CD4-positive, alpha-beta T cell treated with Interleukin-17A for 4 hours (primary cell): ENCODE data around the gene DIS3L2.
A peak's percentile ranks its signal among the peaks of the same experiment; 100 is the strongest.

Experiments
- DNase-seq: peaks from one replicate; pipeline ENCODE4 v3.0.0-alpha.2; 2020; ENCODE audit warnings: mixed read lengths

DIS3L2 gene

DNA sequence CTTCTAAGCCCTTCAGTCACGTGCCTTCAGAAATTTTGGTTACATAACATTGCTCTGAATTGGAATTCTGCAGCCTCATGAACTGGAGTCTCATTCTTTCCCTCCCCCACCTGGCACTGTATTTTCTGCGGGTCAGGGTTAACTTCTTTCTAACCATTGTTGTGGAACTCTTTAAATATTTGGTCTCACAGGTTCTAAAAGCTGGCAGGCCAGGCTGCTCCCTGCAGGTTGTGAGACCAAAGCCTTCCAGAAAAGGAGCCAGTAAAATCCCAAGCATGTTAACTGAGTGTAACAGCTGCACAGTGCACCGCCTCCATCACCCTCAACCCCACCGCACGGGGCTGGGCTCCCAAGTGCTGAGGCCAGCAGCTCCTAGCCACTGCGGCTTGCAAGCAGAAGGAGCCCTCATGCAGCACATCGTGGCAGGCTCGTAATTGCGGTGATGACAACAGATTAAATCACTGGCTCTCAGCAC lies 243.0 kb downstream of the DIS3L2 start:
- no peak for DNase-seq

DNA sequence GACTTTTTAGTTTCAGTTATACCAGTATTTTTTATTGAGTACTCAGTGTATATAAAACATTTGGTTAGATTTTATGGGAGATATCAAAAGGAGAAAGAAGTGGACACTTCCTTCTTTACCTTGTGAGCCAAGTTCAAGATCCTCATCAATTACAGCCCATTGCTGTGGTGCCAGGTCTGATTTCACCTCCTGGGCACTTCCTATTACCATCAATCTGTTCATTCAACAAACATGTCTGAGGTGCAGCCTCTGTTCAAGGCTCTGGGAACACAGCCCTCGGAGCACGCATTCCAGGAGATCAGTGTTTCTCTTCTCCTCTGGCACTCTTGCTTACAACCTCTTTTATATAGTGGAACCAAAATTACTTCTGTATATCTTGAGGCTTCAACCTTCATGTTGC lies 245.7 kb downstream of the DIS3L2 start:
- no peak for DNase-seq

DNA sequence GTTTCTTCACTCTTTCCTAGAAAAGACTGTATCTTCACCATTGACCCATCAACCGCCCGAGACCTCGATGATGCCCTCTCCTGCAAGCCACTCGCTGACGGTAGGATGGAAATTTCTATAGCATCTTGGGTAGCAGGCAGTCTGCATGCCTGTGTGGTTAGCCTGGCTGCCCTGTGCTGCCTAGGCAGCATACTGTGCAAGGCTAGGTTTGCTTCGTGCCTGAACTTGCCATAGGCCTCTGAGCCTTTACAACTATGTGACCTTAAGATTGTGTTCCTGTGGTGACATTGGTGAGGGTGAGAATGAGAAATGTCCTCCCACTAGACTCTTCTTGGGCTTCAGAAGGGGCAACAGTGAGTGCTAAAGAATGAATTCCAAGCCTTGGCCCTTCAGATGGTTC lies 248.8 kb downstream of the DIS3L2 start:
- no peak for DNase-seq

DNA sequence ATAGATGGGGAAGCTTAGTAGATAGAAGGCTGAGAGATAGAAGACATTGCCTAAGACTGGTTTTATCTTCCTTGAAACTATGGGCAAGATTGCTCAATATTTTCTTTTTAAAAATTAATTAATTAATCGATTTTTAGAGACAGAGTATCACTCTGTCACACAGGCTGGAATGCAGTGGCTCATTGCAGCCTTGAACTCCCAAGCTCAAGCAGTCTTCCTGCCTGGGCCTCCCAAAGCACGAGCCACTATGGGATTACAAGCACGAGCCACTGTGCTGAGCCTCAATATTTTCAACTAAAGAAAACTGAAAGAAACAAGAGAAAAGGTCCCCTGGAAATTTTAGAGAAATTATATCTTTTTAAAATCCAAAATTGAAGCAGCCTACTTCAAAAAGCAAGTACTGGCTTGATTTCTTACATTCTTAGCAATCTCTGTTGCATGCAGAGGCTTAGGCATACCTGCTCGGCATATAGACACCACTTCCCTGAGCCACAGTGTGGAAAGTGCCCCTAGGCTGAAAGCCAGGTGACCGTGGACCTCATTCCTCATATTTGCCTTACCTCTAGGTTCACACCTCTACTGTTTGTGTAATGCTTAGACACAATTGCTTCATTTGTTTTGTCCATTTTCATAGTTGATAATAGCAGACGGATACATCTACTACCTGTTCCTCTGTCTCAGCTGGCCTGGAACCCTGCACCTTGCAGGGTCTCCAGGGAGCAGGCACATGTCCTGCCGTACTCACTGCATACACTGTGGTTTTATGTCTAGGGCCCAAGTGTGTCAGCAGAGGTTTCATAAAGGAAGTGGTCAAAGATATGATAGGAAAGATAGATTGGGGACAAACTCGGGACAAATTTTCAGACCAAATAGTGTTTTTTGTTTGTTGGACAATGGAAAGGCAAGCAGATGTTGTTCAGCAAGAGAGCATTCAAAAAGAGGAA lies 250.5 kb downstream of the DIS3L2 start:
- DNase-seq, result no peak

DNA sequence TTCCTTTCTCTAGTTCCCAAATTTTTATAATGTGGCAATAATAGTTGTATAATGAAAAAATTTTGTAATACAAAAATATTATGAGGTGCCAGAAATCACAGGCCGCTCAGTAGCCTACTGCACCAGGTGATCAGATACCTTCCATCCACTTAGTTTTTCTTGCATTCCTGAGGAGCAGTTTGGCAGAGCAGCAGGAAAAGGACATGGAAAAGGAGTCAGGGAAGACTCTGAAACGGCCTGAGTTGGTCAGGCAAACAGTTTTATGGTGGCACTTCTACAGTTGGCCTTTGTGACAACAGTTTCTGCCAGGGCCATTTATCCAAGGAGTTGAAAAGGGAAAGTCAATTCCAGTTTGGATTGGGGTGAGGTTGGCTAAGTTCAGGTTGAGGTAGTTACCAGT lies 251.7 kb downstream of the DIS3L2 start:
- DNase-seq, result no peak

DNA sequence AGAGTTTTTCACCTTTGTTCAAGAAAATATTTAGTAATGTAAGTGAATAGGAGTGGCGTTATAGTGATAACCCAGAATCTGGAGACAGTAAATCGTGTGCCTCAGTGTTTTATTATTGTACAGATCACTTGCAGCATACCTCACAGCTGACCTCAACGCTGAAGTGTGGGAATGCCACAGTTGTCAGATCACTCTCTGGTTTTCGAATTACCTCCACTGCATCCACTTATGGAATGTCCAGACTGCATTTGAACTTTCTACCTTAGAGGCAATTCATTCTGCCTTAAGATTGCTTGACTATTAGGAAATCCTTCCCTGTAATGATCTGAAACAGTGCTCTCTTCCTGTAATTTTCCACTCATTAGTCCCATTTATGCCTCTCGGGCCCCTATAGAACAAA lies 252.5 kb downstream of the DIS3L2 start:
- no peak for DNase-seq

DNA sequence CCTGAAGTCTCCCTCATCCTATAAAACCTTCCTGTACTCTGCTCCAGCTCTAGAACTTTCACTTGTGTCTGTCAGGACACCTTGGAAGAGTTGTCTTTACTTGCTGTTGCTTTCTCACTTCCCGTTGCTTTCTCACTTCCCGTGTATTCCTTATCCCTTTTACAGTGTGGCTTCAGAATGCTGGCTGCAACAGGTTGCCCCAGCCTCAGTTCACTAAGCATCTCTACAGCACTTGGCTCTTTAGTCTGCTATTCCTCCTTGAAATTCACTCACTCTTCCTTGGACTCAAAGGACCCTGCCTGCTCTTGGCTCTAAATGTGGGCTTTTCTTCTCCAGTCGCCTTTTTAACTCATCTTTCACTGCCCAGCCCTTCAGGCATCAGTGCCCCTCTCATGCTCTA lies 254.5 kb downstream of the DIS3L2 start:
- DNase-seq, result no peak

DNA sequence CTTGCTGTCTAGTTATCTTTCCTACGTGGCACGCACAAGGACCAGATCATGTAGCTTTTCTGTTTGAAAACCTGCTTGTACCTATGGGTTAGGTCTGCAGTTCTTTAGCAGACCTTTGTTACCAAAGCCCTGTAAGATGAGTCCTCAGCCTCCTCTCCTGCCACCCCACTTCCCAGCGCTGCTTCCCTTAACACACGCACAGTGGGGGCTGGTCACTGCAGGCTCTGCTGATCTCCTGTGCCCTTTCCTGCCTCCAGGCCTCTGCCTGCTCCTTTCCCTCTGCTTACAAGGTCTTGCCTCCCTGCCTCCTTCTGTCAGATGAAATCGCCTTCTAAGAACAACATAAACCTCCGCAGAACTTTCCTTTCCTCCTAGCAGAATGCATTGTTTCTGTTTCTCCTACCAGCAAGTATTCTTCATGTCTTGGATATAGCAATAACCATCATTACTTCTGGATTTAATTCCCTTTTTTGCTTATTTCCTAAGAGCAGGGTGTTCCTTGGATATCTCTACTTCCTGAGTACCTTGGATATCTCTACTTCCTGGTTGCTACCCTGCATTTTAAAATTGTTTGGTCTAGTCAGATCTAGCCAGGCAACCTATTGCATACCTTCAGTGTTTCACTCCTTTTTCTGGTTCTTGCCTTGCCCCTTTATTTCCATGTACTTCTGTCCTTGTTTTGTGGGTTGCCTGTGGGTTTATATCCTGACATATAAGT lies 257.4 kb downstream of the DIS3L2 start:
- no peak for DNase-seq

DNA sequence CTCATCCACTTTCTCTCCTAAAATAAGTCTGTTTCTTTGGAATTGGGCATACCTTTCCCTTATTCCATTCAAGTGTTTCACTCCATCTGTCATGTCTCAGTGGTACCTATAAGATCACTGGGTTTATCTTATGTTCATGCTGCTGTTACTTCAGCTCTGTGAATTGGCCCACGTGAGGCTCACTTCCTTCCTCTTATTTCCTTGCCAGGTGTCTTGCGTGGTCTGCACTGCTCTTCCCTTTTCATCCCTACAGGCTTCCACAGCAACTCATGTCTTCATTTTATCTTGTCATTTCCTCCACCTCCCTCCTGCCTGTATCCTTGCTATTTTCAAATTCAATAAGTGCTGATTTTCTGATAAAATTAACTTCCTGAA lies 258.0 kb downstream of the DIS3L2 start:
- peak; percentile 10 for DNase-seq

DNA sequence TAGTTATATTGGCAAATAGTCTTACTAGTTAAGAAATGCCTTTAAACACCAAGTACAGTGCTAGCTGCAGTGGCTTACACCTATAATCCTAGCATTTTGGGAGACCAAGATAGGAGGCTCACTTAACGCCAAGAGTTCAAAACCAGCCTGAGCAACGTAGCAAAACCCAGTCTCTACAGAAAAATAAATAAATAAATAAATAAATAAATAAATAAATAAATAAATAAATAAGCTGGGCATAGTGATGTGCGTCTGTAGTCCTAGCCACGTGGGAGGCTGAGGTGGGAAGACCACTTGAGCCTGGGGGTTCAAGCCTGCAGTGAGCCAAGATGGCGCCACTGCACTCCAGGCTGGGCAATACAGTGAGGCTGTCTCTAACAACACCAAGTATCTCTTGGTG lies 258.4 kb downstream of the DIS3L2 start:
- no peak for DNase-seq

DNA sequence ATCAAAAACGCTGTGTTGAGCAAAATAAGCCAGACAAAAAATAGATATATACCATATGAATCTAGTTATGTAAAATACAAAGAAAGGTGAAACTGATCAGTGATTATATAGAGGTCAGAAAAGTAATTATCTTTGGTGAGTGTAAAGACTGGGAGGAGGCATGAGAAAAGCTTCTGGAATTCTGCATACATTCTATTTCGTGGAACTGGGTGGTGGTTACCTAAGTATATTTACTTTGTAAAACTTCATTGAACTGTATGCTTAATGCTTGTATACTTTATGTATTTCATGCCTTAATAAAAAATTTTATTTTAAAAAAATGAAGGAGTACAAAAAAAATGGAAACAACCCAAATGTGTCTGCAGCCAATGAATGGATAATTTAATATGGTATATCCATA lies 263.9 kb downstream of the DIS3L2 start:
- DNase-seq, result no peak

DNA sequence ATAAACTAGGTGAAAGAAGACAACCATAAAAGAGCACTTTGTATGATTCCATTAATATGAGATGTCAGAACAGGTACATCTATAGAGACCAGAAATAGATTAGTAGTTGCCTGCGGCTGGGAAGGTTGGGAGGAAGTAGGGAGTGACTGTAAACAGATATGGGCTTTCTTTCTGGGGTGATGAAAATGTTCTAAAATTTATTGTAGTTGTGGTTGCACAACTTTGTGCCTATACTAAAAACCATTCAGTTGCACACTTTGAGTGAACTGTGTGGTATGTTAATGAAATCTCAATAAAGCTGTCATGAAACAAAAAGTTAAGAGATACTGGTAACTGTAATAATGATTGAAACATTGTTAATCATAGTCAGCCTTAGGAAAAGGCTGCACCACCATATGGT lies 264.4 kb downstream of the DIS3L2 start:
- DNase-seq, result no peak

DNA sequence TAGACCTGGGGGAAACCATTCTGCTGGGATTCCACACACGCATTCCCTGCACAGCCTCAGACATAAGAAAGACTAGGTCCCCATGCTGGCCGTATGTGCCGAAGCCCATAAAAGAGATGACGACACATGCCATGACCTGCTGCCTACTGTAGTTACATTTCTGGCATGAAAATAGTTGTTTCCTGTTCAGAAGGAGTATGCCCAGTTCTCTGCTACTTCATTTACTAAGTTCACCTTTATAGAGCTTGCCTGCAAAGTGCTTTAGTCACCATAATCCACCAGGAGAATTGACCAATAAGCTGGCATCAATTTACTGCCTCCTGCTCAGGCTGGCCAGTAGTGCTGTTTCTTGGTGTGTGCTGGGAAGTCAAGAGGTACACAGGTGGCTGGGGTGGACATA lies 266.8 kb downstream of the DIS3L2 start:
- DNase-seq, result no peak

DNA sequence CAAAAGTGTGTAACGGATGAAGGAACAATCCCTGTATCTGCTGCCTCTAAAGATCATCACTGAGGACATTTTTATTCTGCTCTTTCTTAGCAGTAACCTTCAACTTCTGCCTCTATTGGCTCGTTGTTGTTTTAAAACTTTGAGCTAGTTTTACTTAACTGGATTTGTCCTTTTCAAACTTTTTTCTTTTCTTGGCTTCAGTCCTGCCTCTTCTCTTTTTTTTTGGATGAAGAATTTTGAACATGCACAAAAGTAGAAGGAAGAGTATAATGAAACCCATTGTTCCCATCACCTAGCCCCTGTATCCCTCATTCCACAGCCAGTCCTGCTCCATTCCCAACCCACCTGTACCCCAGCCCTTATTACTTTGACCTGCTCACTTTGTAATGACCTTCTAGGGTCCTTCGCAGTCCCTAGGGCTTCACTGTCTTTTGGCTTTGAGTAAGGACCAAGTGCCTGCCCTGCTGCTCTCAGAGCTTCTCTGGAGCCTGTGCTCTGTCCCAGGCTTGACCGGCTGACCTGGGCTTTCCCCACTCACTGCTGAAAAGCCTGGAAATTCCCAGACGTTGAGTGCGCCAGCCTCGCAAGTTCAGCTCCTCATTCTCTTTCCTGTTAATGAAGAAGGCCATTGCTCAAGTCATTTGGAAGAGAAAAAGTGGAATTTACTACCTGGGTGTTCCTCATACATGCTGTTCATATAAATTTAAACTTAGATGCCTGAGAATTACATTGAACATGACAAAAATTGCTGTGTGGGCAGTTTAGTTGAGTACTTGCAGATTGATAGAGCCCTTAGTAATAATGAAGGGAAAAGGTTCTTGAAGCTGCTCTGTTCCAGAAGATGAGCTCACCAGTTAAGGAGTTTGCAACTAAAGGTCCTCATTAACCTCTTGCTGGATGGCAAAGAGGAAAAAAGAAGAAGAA lies 267.7 kb downstream of the DIS3L2 start:
- no peak for DNase-seq

DNA sequence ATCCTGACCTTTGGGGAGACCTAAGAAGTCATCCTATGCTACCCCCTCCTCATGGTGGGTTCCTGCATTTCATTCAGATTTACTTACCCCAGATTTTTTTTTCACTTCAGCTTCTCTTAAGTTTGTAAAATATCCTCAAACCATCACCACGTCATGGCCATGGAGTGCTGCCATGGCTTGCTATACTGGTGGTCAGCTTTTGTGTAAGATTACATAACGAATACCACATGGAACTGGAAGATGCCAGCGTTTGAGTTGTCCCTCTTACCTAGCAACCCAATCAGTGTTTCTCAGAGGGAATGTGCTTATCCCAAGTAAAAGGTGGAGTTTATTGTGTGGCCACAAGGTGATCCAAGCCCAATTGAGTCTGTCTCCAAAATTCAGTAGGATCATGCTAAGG lies 268.4 kb downstream of the DIS3L2 start:
- DNase-seq, result no peak

DNA sequence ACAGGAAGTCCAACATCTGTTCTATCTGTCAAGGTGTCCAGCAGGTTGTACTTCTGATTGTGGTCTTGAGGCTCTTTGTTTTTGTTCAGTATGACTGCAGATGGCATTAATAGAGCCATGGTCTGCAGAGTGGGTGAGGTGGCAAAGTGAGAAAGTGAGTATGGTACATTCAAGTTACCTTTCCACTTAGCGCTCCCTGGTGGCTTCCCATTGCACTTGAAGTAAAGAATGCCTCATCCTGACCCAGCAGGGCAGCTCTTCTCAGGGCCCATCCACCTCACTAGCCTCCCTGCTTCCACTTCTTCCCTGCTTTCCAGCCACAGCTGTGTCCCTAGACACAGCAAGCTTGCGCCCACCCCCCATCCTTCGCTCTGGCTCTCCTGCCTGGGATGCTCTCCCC lies 269.0 kb downstream of the DIS3L2 start:
- no peak for DNase-seq

DNA sequence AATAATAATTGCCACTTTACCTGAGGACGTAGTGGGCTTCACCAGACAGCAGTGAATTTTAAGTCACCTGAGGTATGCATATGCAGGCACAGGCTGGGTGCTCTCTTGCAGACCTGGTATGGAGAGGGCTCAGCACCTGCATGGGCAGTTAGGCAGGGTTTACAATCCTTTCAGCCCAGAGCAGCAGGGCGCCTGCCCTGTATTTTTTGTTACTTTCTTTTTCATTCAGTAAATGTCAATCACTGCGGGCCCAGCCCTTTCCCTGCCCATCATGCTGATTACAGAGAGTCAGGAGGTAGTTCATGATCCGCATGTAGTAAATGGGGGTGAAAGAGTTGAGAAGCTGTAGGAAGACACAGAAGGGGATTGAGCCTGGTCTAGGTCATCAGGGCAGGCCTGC lies 270.0 kb downstream of the DIS3L2 start:
- DNase-seq, result no peak

DNA sequence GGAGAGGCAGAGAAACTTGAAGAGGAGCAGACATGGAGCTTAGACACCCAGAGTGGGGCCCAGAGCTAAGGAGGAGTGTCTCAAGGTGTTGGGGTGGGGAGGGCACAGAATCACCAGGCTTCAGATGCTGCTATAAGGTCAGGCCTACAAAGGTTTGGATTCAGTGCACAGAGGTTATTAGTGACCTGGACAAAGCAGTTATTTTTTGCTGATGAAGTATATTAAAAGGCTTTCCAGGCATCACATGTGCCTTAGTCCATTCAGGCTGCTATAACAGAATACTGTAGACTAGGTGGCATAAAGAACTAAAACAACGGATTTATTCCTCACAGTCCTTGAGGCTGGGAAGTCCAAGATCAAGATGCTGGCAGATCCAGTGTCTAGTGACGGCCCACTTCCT lies 271.4 kb downstream of the DIS3L2 start:
- no peak for DNase-seq

DNA sequence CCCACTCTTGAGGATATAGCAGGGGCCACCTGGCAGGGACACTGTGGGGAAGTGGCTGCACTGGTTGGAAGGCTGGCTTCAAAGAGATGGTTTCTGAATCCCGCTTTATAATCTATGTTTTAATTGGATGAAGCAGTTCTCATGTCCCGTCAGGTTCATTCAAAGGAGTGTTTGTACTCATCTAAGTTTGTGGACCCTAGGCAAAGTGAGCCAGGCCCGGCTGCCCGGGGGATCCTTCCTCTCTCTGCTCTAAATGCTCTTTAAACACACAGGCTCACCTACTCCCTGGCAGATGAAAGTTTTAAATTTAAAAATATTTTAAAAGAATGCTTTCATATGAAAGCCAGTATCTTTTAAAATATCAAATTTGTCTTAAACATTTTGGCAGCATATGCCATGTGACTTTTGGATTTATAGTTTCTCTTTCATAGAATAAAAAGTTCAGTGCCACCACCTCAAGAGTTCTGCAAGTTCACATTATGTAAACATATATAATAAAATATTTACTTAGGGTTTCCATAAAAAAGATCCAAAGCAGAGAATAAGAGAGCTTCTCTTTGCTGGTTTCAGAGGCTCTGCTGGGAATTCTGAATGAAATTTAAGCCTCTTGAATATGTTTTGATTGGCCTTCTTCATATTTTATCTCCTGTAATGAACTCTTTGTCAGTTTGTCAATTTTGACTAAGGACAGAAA lies 273.6 kb downstream of the DIS3L2 start:
- DNase-seq, result no peak

DNA sequence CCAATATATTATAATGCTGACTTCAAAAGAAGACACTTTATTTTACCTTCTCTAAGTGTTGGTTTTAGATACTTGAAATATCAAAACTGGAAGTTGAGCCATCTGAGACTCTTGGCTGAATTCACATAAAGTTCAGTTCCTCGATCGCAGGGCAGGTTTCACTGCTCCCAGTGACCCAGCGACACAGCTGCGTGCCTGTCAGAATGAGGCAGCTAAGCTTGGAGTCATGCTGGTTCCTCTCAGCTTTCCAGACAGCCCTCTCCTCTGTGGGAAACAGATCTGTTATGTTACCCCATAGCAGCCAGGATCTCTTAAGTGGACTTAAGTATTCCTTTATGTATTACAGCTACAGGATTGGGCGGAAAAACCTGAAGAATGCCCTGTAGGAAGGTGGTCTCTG lies 274.2 kb downstream of the DIS3L2 start:
- DNase-seq, result no peak

DNA sequence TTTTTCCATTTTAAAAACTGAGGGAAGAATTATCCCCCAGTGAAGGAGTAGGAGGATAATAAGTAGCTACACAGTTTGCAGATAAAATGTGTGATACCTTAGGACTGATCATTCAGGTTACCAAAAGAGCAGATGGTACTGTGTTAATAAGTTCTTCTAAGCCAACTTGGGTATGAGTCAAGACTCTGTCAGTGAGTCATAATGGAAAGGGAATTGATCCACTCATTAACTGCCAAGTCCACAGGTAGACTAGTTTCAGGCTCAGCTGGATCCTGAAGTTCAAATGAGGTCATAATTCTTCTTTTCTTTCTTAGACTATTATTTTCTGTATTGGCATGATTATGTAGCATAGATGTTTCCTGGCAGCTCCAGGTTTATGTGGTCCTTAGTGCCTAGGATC lies 274.7 kb downstream of the DIS3L2 start:
- DNase-seq, result no peak

DNA sequence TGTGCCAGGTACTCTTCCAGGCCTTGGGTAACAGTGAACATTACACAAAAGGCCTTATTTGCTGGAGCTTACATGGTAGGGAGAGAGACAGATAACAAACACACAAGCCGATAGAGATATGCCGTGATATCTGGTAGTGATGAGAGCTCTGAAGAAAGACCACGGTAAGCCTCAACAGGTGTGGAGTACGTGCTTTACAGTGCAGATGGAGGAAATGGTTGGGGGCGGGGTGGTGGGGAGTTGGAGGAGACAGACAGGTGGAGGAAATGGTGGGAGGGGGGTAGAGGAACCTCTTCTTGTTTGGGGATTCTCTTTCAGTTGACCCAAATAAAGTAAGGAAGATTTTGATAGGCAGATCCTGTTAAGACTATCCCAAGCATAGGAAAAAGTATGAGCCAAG lies 276.0 kb downstream of the DIS3L2 start:
- DNase-seq, result peak; percentile 39

DNA sequence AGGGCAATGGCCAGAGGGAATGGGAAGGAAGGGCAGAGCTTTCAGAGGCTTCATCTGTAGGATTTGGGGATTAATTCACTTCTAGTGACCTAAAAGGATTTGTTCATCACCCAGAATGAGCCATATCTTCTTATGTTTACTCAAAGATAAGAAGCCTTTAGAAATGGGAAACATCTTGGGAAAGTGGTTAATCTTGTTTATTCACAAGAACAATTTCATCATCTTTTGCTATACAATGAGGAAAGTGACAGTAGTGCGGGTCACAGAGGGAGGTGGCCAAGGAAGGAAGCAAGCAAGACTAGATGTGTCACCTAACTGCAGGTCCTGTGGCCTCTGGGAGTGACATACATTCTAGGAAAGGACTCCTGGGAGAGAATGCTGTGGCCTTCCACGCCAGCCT lies 276.6 kb downstream of the DIS3L2 start:
- no peak for DNase-seq
